NCI-H2196 (cell line): Measurements from ENCODE around the gene RYR3.

Experiments used
- DNase-seq: peaks from one replicate; lab custom pipeline; 2025; ENCODE audit not compliant: unreplicated experiment; lab: John Stamatoyannopoulos, UW

RYR3 gene

GRCh38 chr15:33639051-33639450 is 328.3 kb downstream of the RYR3 start:
- DNase-seq = no peak

- no peak for DNase-seq
These were observed 328.7 kb downstream of the RYR3 start for GRCh38 chr15:33639456-33639855.

GRCh38 chr15:33639978-33640377 is 329.2 kb downstream of the RYR3 start:
- DNase-seq = no peak

- no peak for DNase-seq
These were observed 330.3 kb downstream of the RYR3 start for GRCh38 chr15:33641069-33641468.

GRCh38 chr15:33644304-33644703 is 333.5 kb downstream of the RYR3 start:
- no peak for DNase-seq

GRCh38 chr15:33646744-33647143 is 336.0 kb downstream of the RYR3 start:
- no peak for DNase-seq

- no peak for DNase-seq
These were observed 338.6 kb downstream of the RYR3 start for GRCh38 chr15:33649217-33649933.

GRCh38 chr15:33654860-33655259 is 344.1 kb downstream of the RYR3 start:
- DNase-seq = no peak

GRCh38 chr15:33655488-33655887 is 344.7 kb downstream of the RYR3 start:
- no peak for DNase-seq

- no peak for DNase-seq
These were observed 345.4 kb downstream of the RYR3 start for GRCh38 chr15:33656168-33656567.

- no peak for DNase-seq
These were observed 349.4 kb downstream of the RYR3 start for GRCh38 chr15:33660151-33660550.

GRCh38 chr15:33662014-33662413 is 351.2 kb downstream of the RYR3 start:
- no peak for DNase-seq

- no peak for DNase-seq
These were observed 354.2 kb downstream of the RYR3 start for GRCh38 chr15:33664947-33665346.

GRCh38 chr15:33670567-33670966 is 359.8 kb downstream of the RYR3 start:
- no peak for DNase-seq

GRCh38 chr15:33671456-33671855 is 360.7 kb downstream of the RYR3 start:
- no peak for DNase-seq

- no peak for DNase-seq
These were observed 364.5 kb downstream of the RYR3 start for GRCh38 chr15:33675246-33675645.

GRCh38 chr15:33677238-33677830 is 366.6 kb downstream of the RYR3 start:
- DNase-seq = no peak

- no peak for DNase-seq
These were observed 367.4 kb downstream of the RYR3 start for GRCh38 chr15:33678176-33678575.

- DNase-seq = no peak
These were observed 367.8 kb downstream of the RYR3 start for GRCh38 chr15:33678602-33679001.

- no peak for DNase-seq
These were observed 368.3 kb downstream of the RYR3 start for GRCh38 chr15:33679061-33679460.

GRCh38 chr15:33680336-33680735 is 369.6 kb downstream of the RYR3 start:
- DNase-seq = no peak

GRCh38 chr15:33693166-33693800 is 382.5 kb downstream of the RYR3 start:
- DNase-seq = no peak
